GM19455 (cell line): Measurements from ENCODE around the gene CLDN22.
"Not testable (repeated sequence)": the region's sequence is repeated elsewhere in the genome, so short reads cannot be mapped to it uniquely, and the experiment has no call there.

Source experiments
- ATAC-seq: cut with Tn5 transposase; IDR thresholded peaks from one replicate; pipeline ENCODE4 v1.9.1; 2021; ENCODE audit not compliant: unreplicated experiment

Gene CLDN22

GRCh38 chr4:183347566-183347965 is 27.5 kb upstream of the CLDN22 start:
- ATAC-seq = no peak

GRCh38 chr4:183347146-183347545 is 27.1 kb upstream of the CLDN22 start:
- no peak for ATAC-seq

GRCh38 chr4:183345261-183345660 is 25.2 kb upstream of the CLDN22 start:
- no peak for ATAC-seq

DNA sequence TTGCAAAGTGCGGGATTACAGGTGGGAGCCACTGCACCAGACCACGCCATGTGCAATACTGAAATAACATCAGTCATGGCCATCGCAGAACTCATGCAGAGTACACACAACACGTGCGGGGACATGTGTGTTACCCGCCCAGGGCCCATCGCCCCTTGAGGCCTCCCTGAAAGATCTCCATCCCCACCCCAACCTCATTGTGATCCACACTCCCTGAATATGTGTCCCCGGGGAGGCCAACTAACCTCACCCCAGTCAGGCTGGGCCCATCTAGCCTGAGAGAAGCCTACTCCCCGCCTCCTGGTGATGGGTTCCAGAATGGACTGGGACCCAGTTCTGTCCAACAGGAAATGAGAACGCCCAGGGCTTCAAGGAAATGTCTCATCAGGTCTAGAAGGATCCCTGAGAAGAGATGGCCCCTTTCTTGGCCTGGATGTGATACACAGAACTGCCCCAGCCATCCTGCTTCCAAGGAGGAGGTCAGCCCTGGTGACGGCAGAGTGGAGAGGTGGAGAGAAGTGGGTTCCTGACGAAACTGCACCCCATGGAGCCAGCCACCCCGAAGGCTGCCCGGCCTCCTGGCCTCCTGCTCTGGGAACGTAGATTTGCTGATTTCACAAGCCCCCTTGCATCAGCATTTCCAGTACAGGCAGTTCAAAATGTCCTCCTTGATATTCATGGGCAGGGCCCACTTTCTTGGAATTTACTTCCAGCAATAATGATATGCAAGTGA is 24.6 kb upstream of the CLDN22 start:
- no peak for ATAC-seq

- ATAC-seq = no peak
Observed at GRCh38 chr4:183343730-183344129, 23.7 kb upstream of the CLDN22 start.

DNA sequence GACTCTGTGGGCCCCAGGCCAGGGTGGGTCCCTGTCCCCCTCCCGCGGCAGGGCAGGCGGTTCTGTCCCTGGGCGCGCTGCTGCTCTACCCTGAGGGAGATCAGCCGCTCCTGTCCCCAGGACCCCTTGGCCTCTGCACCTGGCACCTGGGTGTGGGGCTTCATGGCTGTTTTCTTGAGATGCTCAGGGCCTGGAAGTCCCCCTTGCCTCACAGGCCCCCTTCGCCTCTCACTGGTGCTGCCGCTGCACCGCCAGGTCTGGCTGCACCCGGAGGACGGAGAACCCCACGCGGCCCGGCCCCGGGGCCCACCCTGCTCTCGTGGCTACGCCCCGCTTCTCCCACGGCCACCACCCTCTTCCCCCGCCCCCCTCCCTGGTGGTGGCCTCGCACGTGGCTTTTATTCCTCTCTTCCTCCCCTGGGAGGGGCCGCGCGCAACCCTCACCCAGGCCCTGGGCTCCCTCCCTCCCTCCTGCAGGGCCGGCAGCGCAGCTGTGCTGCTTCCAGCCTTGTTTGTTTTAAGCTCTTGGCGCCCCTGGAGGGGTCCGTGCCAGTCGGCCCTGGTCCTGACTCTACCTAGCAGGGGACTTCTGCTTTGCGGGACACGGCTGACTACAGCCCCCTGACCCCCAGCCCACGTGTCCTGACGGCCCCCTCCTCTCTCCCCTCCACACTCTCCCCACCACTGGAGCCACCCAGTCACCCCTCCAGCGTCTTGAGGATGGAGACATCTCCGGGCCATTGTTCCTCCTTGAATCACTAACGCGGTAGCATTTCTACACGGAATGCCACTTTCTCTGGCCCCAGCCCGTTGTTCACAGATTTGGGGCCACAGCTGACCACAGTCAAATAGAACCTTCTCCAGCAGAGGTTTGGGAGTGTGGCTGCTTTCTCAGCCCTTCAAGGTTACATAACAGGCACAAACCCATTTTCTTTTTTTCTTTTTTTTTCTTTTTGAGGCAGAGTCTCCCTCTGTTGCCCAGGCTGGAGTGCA is 22.8 kb upstream of the CLDN22 start:
- no peak for ATAC-seq

DNA sequence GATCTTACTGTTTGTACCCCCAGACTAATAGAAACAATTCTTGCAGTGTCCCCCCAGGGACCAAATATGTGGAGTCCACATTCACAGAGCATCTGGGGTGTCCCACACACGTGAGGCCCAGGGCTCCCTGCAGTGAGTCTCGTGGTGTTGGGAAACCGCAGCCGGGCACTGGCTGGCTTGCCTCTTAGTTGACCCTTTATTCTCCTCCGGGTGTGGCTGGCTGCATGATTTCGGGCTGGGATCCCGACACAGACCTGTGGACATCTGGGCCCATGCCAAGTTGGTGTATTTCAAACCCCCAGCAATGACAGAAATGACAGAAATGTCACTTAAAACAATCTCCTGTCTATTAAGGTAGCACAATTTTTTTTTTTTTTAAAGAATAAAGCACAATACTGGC is 17.8 kb upstream of the CLDN22 start:
- ATAC-seq = no peak

- no peak for ATAC-seq
Observed at GRCh38 chr4:183337349-183337748, 17.3 kb upstream of the CLDN22 start.

DNA sequence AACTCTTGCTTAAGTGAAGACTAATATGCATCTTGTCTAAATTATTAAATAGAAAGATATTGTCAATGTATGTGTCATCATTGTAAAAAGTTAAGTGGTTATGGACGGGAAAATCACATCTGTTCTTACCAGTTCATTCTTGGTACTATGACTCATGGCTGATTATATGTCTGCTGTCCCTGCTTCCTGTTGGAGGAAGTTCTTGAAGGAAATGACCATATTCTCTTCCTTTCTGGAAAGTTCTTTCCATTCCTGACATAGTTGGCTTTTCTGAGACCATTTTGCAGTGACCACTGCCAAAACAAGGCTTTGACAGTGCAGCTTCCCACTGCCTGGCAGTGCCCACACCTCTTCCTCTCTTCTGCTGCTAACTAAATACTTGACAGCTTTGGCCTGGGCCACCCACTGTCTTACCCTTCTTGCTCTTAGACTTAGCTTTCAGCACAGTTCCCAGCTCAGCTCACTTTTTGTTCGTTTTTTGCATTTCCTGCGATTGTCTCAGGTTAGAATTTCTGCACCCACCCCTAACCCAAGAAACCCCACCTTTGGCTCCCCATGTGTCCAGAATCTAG is 15.4 kb upstream of the CLDN22 start:
- no peak for ATAC-seq

DNA sequence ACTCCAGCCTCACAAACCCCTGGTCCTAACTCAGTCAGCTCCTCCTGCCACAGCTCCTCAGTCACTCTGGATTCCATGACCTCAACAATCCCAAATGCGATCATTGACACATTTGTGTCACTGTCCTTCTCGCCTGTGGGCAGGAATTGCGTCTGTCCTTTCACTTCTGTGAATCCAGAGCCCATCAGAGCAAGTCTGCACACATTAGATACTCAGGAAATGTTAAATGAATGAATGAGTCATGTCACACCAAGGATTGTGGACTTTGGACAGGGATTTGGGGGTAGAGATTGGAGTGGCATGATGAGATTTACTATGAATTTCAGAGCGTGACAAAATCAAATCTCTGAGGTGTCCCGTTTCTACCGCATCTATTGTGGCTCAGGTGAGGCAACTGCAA is 13.9 kb upstream of the CLDN22 start:
- ATAC-seq = no peak

DNA sequence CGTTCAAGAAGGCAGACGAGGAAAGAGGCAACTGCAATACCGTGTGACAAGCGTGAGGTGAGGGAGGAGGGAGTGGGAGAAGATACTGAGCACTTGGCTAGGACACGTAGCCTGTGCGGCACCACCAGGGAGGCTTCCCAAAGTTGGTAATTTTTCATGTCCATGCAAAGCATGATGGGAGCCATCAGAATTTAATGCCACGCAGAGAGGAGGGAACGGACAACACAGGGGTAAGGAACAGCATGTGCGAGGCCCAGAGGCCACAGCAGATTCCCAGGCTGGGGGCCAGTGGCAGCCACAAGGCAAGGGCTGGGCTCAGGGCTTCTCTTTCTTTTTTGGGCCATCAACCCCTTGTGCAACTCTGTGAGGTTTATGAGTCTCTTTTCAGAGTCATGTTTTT is 13.1 kb upstream of the CLDN22 start:
- no peak for ATAC-seq

DNA sequence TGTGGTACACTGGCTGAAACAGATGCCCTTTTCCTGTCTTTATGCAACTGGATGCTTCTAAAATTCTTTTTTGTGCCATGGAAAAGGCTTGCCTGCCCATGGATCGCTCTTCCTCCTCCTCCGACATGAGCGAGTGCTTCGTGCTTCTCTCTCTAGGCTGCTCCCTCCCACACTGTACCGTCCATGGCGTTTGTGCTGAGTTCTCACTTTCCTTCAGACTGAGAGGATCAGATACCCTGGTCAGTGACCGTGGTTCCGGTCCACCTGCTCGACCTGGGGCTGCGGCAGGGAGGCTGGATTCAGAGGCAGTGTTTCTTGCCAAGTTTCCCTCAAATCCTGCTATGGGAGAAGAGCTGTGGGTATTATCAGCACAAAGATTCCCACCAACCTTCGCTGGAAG is 12.4 kb upstream of the CLDN22 start:
- ATAC-seq = no peak

GRCh38 chr4:183330841-183331240 is 10.8 kb upstream of the CLDN22 start:
- no peak for ATAC-seq

- ATAC-seq = no peak
Observed at GRCh38 chr4:183329954-183330742, 10.1 kb upstream of the CLDN22 start.

DNA sequence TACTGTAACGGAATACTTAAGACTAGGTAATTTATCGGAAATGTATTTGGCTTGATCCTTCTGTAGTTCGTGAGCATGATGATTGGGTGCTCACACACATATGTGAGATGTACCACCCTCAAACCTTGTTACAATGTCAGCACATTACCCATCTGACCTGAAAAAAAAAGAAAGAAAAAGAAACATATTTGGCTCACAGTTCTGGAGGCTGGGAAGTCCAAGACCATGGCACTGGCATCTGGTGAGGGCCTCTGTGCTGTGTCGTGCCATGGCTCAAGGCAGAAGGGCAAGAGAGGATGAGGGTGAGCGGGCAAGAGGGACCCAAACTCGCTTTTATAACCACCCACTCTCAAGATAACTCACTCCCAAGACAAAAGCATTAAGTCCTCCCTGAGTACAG is 9.2 kb upstream of the CLDN22 start:
- ATAC-seq = no peak

DNA sequence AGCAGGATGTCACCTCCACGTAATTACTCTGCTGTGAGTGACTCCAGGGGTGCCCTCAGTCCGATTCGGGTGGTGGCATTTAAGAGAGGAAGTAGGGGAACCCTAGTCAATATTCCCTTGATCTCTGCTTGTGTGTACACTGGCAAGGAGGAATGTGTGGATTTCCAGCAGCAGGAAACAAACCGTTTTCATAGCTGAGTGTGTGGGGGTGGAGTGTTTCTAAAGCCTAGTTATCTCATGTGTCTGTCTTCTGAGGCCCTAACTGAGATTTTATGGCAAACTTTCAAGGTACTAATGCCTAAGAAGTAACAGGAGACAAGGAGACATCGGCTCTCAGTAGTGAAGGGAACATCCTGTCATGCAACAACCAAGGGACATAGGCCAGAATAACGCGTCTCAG is 8.8 kb upstream of the CLDN22 start:
- no peak for ATAC-seq

- ATAC-seq = no peak
Observed at GRCh38 chr4:183327827-183328226, 7.8 kb upstream of the CLDN22 start.

- ATAC-seq = no peak
Observed at GRCh38 chr4:183326853-183327252, 6.8 kb upstream of the CLDN22 start.

GRCh38 chr4:183326387-183326786 is 6.3 kb upstream of the CLDN22 start:
- not testable (repeated sequence) for ATAC-seq

DNA sequence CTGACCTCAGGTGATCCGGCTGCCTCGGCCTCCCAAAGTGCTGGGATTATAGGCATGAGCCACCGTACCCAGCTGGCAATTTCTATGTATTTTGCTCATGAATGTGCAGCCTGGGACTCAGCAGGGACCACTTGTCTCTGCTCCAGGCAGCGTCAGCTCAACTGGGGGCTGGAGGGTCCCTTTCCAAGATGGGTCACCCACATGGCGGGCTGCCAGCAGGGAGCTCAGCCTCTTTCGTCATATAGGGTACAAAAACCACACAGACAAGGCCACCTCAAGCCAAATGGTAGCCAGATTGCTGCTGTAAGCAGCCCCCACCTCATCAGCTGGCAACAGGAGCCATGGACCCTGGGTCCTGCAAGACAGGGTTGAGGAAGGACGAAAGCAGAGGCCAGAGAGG is 4.5 kb upstream of the CLDN22 start:
- ATAC-seq = no peak

DNA sequence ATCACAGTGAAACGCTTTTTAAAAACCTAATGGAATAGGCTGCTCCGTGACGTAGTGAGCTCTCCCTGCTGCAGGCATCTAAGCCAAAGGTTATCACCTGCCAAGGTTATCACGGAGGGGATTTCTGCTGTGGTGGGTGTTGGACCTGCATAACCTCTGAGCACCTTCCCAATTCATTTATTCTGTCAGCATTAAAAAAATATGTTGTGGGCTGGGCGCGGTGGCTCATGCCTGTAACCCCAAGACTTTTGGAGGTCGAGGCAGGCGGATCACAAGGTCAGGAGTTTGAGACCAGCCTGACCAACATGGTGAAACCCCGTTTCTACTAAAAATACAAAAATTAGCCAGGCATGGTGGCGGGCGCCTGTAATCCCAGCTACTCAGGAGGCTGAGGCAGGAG is 4.0 kb upstream of the CLDN22 start:
- ATAC-seq = not testable (repeated sequence)
